B cell (primary cell): Measurements from ENCODE around the gene ZNF836. TPM values are rescaled to one million over a fixed set of nuclear protein-coding genes. Genes with fewer than 3 reads are reported as not detected.

Source experiments
- ATAC-seq: fragments of 200-7000 bp; cut with Tn5 transposase; one replicate; pipeline ENCODE4 v1.10.0; 2021; ENCODE audit warnings: low read depth, mild to moderate bottlenecking, moderate number of reproducible peaks, moderate library complexity
- CTCF ChIA-PET: fragments of 350-600 bp; sonication (Branson Sonifier 250); formaldehyde crosslinking; loops from one replicate; lab custom pipeline; 2021; ENCODE audit warnings: antibody characterized with exemption, inconsistent platforms; lab: Charles Lee
- POLR2A ChIA-PET: fragments of 350-600 bp; sonication (Branson Sonifier 250); formaldehyde crosslinking; loops from one replicate; lab custom pipeline; 2021; ENCODE audit warnings: antibody characterized with exemption; lab: Charles Lee
- DNase-seq: peaks from one replicate; pipeline ENCODE4 v3.0.0; 2013
- H2AFZ ChIP-seq: 2 replicates; pipeline ENCODE4 v1.6.1; 2012; ENCODE audit warnings: mild to moderate bottlenecking, low read depth, low read length; ENCODE audit not compliant: insufficient read depth, poor library complexity, severe bottlenecking
- H3K27ac ChIP-seq, 2 donors: 1 replicate in 1 of 2; 2 replicates in 1 of 2; pipeline ENCODE4 v1.5.1; 2012 to 2013; ENCODE audit warnings: low read length in 2 of 2, mild to moderate bottlenecking in 2 of 2, moderate library complexity in 1 of 2
- H3K27me3 ChIP-seq, 4 experiments: fragments of 200-600 bp in 1 of 4; sonication (generic) in 1 of 4; replicated peaks in 1 of 4; 1 replicate in 2 of 4; 2 replicates in 2 of 4; pipeline versions ENCODE4 v1.6.1 to v1.7.0; 2013 to 2016; ENCODE audit warnings: low read length in 3 of 4, mild to moderate bottlenecking in 2 of 4, mixed read lengths in 1 of 4, moderate library complexity in 1 of 4; ENCODE audit not compliant: insufficient read depth in 4 of 4, control insufficient read depth in 3 of 4; ENCODE audit errors: control extremely low read depth in 1 of 4
- H3K36me3 ChIP-seq, 2 experiments: replicated peaks in 1 of 2; 1 replicate in 1 of 2; 2 replicates in 1 of 2; pipeline versions ENCODE4 v1.6.1 to v1.7.1; 2013; ENCODE audit warnings: low read length in 1 of 2; ENCODE audit not compliant: insufficient read depth in 2 of 2, control insufficient read depth in 1 of 2; ENCODE audit errors: control extremely low read depth in 1 of 2, extremely low read depth in 1 of 2
- H3K4me1 ChIP-seq, 2 donors: fragments of 200-600 bp in 1 of 2; sonication (generic) in 1 of 2; 1 replicate in 1 of 2; 2 replicates in 1 of 2; pipeline versions ENCODE4 v1.5.1 to v1.6.1; 2013 to 2017; ENCODE audit warnings: low read length in 2 of 2; ENCODE audit not compliant: control insufficient read depth in 2 of 2, insufficient read depth in 2 of 2
- H3K4me2 ChIP-seq: replicated peaks from 2 replicates; pipeline ENCODE3; 2012; ENCODE audit warnings: mild to moderate bottlenecking, low read depth, low read length; ENCODE audit not compliant: poor library complexity, severe bottlenecking
- H3K4me3 ChIP-seq, 5 experiments: fragments of 200-600 bp in 1 of 5; sonication (generic) in 1 of 5; 1 replicate in 3 of 5; 2 replicates in 2 of 5; pipeline versions ENCODE4 v1.5.1 to v1.7.0; 2011 to 2016; ENCODE audit warnings: low read length in 4 of 5, mild to moderate bottlenecking in 4 of 5, low read depth in 2 of 5, control low read depth in 1 of 5, moderate library complexity in 1 of 5; ENCODE audit not compliant: insufficient read depth in 1 of 5; ENCODE audit errors: control extremely low read depth in 1 of 5, extremely low read depth in 1 of 5
- H3K79me2 ChIP-seq: fragments of 200-600 bp; sonication (generic); one replicate; pipeline ENCODE4 v1.6.0; 2016; ENCODE audit warnings: low read length; ENCODE audit not compliant: control insufficient read depth, insufficient read depth
- H3K9ac ChIP-seq: fragments of 200-600 bp; sonication (generic); 2 replicates; pipeline ENCODE4 v1.6.1; 2017; ENCODE audit warnings: mild to moderate bottlenecking, low read length, moderate library complexity
- H3K9me3 ChIP-seq, 3 donors: one replicate each; pipeline versions ENCODE4 v1.6.1 to v1.7.1; 2013; ENCODE audit warnings: low read length in 2 of 3; ENCODE audit not compliant: control insufficient read depth in 2 of 3, insufficient read depth in 1 of 3; ENCODE audit errors: control extremely low read depth in 1 of 3
- H4K20me1 ChIP-seq: 2 replicates; pipeline ENCODE4 v1.6.0; 2012; ENCODE audit warnings: mild to moderate bottlenecking, low read length; ENCODE audit not compliant: insufficient read depth, control insufficient read depth, poor library complexity, severe bottlenecking
- H3K27ac Mint-ChIP-seq: one replicate; pipeline ENCODE4 v1.8.0; 2021; ENCODE audit warnings: mixed read lengths
- H3K27me3 Mint-ChIP-seq: one replicate; pipeline ENCODE4 v1.8.0; 2021; ENCODE audit warnings: mixed read lengths
- H3K4me1 Mint-ChIP-seq: one replicate; pipeline ENCODE4 v1.8.0; 2021; ENCODE audit warnings: mixed read lengths
- H3K4me3 Mint-ChIP-seq: one replicate; pipeline ENCODE4 v1.8.0; 2021; ENCODE audit warnings: mixed read lengths
- H3K9me3 Mint-ChIP-seq: one replicate; pipeline ENCODE4 v1.8.0; 2022; ENCODE audit warnings: mixed read lengths; ENCODE audit not compliant: insufficient read depth
- CTCF ChIP-seq: fragments of 200-600 bp; IDR thresholded peaks from one replicate; pipeline ENCODE4 v1.8.0; 2022; ENCODE audit warnings: antibody characterized with exemption, mild to moderate bottlenecking
- EZH2 ChIP-seq: IDR thresholded peaks from 2 replicates; pipeline ENCODE4 v1.6.1; 2012; ENCODE audit warnings: borderline replicate concordance, low read depth, mild to moderate bottlenecking, moderate library complexity, low read length; ENCODE audit not compliant: insufficient read depth, poor library complexity, severe bottlenecking
- WGBS: methylation state at CpG from one replicate; pipeline ENCODE4 v1.1.5; 2013; ENCODE audit warnings: missing lambda C conversion rate; ENCODE audit not compliant: insufficient coverage; 5-methylcytosine and 5-hydroxymethylcytosine counted together
- intact Hi-C: fragments of 100-400 bp; cut with micrococcal nuclease; formaldehyde crosslinking; loops from one replicate; pipeline ENCODE4 v1.10.0; 2022
- polyA plus RNA-seq: library from polyadenylated mRNA; depleted of rRNA; stranded (reverse); fragments of >200 nt; gene quantifications from 2 replicates; pipeline ENCODE4 v1.2.3, GENCODE V29; 2012
- total RNA-seq, 2 donors: library from RNA; stranded (reverse); fragments of 120-200 nt in 1 of 2; gene quantifications; 1 replicate in 1 of 2; 2 replicates in 1 of 2; pipeline versions ENCODE4 v1.2.3 to v1.2.4, GENCODE V29; 2013 to 2022

The ZNF836 gene
- total and polyA plus RNA-seq, 2 donors (not counting 1 experiment from before 2014, with no cell fraction given), result 8.1 to 46.4 TPM

DNA sequence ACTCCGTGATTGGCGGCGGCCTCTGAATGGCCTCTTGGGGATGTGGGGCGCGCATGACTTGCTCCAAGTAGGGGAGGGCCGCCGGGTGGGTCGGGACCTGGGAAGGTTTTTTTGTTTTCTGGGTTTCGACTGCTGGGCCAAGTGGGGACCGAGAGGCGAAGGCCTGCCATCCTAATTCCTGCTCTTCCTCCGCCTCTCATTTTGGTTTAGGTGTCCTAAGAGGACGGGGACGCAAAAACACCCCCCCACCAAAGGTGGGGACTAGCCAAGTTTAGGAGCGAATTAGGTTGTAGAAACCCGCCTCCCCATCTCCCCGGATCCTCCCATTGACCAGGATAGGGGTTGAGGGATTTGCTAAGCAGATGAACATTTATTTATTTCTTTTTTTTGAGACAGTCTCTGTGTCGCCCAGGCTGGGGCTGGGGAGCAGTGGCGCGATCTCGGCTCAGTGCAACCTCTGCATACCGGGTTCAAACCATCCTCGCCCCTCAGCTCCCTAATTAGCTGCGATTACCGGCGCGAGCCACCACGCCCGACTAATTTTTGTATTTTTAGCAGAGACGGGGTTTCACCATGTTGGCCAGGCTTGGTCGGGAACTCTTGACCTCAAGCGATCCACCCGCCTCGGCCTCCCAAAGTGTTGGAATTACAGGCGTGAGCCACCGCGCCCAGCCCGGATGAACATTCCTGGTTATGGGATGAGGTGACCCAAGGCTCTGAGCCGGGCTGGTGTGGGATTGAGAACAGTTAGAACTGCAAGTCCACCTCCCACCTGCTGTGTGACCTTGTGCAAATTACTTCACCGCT lies 19.3 kb upstream of the ZNF836 start:
- WGBS, result 5% methylated on average over 26 of the region's 40 CpGs
- ChIA-PET CTCF (no interaction called here), POLR2A (no interaction called here)
- H3K4me3 ChIP-seq, result peak overlapping the region; percentile 54 to 100 (median 85)
- Mint-ChIP-seq H3K27me3 (no peaks in the 10 kb centered on the region), H3K27ac (peak overlapping the region; percentile 100), H3K4me1 (peaks cover 49% of the 10 kb centered on the region), H3K4me3 (peak overlapping the region; percentile 99), H3K9me3 (no peaks in the 10 kb centered on the region)
- ATAC-seq, result no peak
- no peaks in the 10 kb centered on the region for H3K27me3 ChIP-seq
- H3K9me3 ChIP-seq, result peaks cover 0 to 4% (median 0%) of the 10 kb centered on the region in 3 donors
- peaks cover 45 to 56% of the 10 kb centered on the region in 2 donors for H3K4me1 ChIP-seq
- H3K27ac ChIP-seq, result peak overlapping the region; percentile 89 to 99
- peaks cover 0 to 29% of the 10 kb centered on the region in 2 experiments for H3K36me3 ChIP-seq
- peak overlapping the region; percentile 90 for H2AFZ ChIP-seq
- no peak for DNase-seq
- no peak for TF ChIP-seq CTCF
- no peak for TF ChIP-seq EZH2
- H3K79me2 ChIP-seq, result peaks cover 62% of the 10 kb centered on the region
- peak overlapping the region; percentile 93 for H3K4me2 ChIP-seq
- H3K9ac ChIP-seq, result peak overlapping the region; percentile 99
- intact Hi-C loops, result no loop called here
- H4K20me1 ChIP-seq, result peaks cover 49% of the 10 kb centered on the region
